ENCODE data around the gene PFKFB2.

Gene PFKFB2

GRCh38 chr1:207097871-207098324 lies 44.8 kb downstream of the PFKFB2 start:
- no peak for TF ChIP-seq CTCF (IDR thresholded peaks at IDR 0.05; ENCODE audit: low read depth, low read length)

GRCh38 chr1:207101720-207102119 lies 48.6 kb downstream of the PFKFB2 start:
- TF ChIP-seq CTCF (IDR thresholded peaks at IDR 0.05; ENCODE audit: low read depth, low read length) = no peak
- H3K36me3 ChIP-seq = no peaks in the 10 kb centered on the region
- DNase-seq = no peak
- peaks cover 12% of the 10 kb centered on the region for H3K9me3 ChIP-seq (ENCODE audit: severe bottlenecking)
- no peak overlapping the region for H3K4me3 ChIP-seq (ENCODE audit: low read depth, low read length)
- H3K27me3 ChIP-seq (ENCODE audit: insufficient read depth, low read depth, severe bottlenecking) = peaks cover 94% of the 10 kb centered on the region
- H3K27ac ChIP-seq = no peak overlapping the region

More at GRCh38 chr1:207097871-207098324, 44.8 kb downstream of the PFKFB2 start:
- H3K4me3 ChIP-seq (ENCODE audit: low read depth, low read length) = no peak overlapping the region
- H3K27me3 ChIP-seq (ENCODE audit: insufficient read depth, low read depth, severe bottlenecking) = peaks cover 94% of the 10 kb centered on the region
- H3K27ac ChIP-seq = no peak overlapping the region
- no peaks in the 10 kb centered on the region for H3K36me3 ChIP-seq
- peaks cover 12% of the 10 kb centered on the region for H3K9me3 ChIP-seq (ENCODE audit: severe bottlenecking)
- no peak for DNase-seq

GRCh38 chr1:207102146-207102545 lies 49.1 kb downstream of the PFKFB2 start:
- Histone ChIP-seq H3K9me3 (ENCODE audit: severe bottlenecking) (peaks cover 14% of the 10 kb centered on the region), H3K27me3 (ENCODE audit: insufficient read depth, low read depth, severe bottlenecking) (peaks cover 94% of the 10 kb centered on the region), H3K36me3 (no peaks in the 10 kb centered on the region), H3K27ac (no peak overlapping the region), H3K4me3 (ENCODE audit: low read depth, low read length) (no peak overlapping the region)
- DNase-seq = no peak
- TF ChIP-seq CTCF (IDR thresholded peaks at IDR 0.05; ENCODE audit: low read depth, low read length) = no peak

GRCh38 chr1:207102659-207103058 lies 49.6 kb downstream of the PFKFB2 start:
- H3K27ac ChIP-seq = no peak overlapping the region
- peaks cover 96% of the 10 kb centered on the region for H3K27me3 ChIP-seq (ENCODE audit: insufficient read depth, low read depth, severe bottlenecking)
- no peak for TF ChIP-seq CTCF (IDR thresholded peaks at IDR 0.05; ENCODE audit: low read depth, low read length)
- H3K36me3 ChIP-seq = no peaks in the 10 kb centered on the region
- peaks cover 15% of the 10 kb centered on the region for H3K9me3 ChIP-seq (ENCODE audit: severe bottlenecking)
- no peak for DNase-seq
- H3K4me3 ChIP-seq (ENCODE audit: low read depth, low read length) = no peak overlapping the region

GRCh38 chr1:207103892-207104373 lies 50.9 kb downstream of the PFKFB2 start, which contains the start of gene C4BPA:
Gene C4BPA, plus strand, starts transcription at chr1:207104233. Its CDS starts 8,793 bp downstream, at chr1:207113026.
- no peak for TF ChIP-seq CTCF (IDR thresholded peaks at IDR 0.05; ENCODE audit: low read depth, low read length)
- Histone ChIP-seq H3K27ac (no peak within 1 kb of the TSS), H3K4me3 (ENCODE audit: low read depth, low read length) (no peak within 1 kb of the TSS), H3K27me3 (ENCODE audit: insufficient read depth, low read depth, severe bottlenecking) (peaks cover 99% of the 10 kb centered on the region), H3K36me3 (no peaks in the 10 kb centered on the region), H3K9me3 (ENCODE audit: severe bottlenecking) (peaks cover 8% of the 10 kb centered on the region)
- no peak for DNase-seq

- no peak overlapping the region for H3K4me3 ChIP-seq (ENCODE audit: low read depth, low read length)
- no peak for TF ChIP-seq CTCF (IDR thresholded peaks at IDR 0.05; ENCODE audit: low read depth, low read length)
- H3K27ac ChIP-seq = no peak overlapping the region
- peaks cover 3% of the 10 kb centered on the region for H3K9me3 ChIP-seq (ENCODE audit: severe bottlenecking)
- no peak for DNase-seq
- no peaks in the 10 kb centered on the region for H3K36me3 ChIP-seq
- H3K27me3 ChIP-seq (ENCODE audit: insufficient read depth, low read depth, severe bottlenecking) = peaks cover 99% of the 10 kb centered on the region
These were observed 55.9 kb downstream of the PFKFB2 start for GRCh38 chr1:207109004-207109403.
